OCI-M1 (cell line): ENCODE measurements around the gene PROZ.

Experiments
- DNase-seq: peaks from one replicate; lab custom pipeline; 2025; lab: John Stamatoyannopoulos, UW

Gene PROZ

GRCh38 chr13:113207890-113208420, 49.5 kb downstream of the PROZ start:
- DNase-seq: peak; percentile 60

GRCh38 chr13:113208421-113209335, 50.2 kb downstream of the PROZ start, which contains the start of gene PCID2:
TSS of gene PCID2 (minus strand) at chr13:113208669. CDS start at chr13:113208634, 35 bp downstream.
- DNase-seq: peak; percentile 93

GRCh38 chr13:113209336-113209758, 50.9 kb downstream of the PROZ start, which contains the start of gene CUL4A:
TSS of gene CUL4A (plus strand) at chr13:113209613. CDS start at chr13:113209628, 15 bp downstream.
- DNase-seq: peak; percentile 71

DNA sequence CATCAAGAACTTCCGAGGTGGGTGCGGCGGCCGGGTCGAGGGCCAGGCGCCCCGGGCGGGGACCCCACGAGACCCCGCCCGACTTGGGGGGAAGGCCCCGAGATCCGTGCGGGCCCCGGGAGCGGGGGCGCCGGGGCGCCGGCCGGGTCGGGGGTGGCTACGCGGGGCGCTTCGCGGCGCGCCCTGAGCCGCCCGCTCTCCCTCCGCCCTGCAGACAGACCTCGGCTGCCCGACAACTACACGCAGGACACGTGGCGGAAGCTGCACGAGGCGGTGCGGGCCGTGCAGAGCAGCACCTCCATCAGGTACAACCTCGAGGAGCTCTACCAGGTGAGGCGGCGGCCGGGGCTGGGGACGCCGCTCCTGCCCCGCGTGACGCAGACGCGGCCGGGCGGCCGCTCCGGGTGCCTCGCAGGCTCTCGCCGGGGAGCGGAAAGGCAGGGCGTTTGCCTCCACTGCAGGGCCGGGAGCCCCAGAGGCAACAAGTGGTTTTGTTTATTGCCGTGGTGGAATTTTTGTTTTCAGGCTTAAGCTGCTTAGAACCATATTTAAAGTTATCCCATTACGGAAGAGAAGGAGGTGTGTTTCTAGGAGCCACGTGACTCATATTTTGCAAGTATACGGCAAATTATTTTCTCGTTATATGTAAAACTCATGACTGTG, 51.4 kb downstream of the PROZ start:
- DNase-seq: peak; percentile 75

DNA sequence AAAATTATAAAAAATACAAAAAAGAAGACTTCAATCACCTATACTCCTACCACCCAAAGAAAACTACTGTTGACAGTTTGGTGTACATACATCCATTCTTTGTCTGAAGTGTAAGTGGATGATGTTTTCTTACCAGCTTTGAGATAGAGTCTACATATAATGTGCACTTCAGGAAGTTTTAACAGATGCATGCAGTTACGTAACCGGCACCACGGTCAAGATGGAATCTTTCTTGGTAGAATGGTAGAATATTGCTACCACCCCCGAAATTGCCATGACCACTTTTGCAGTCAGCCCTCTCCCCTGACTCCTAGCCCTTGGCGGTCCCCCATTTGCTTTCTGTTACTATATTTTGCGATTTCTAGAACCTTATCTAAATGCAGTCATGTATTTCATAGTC, 52.4 kb downstream of the PROZ start:
- peak; percentile 25 for DNase-seq

GRCh38 chr13:113211774-113212173, 53.3 kb downstream of the PROZ start:
- peak; percentile 39 for DNase-seq

GRCh38 chr13:113216254-113217048, 58.0 kb downstream of the PROZ start:
- DNase-seq: peak; percentile 56

GRCh38 chr13:113218586-113218985, 60.1 kb downstream of the PROZ start:
- no peak for DNase-seq

DNA sequence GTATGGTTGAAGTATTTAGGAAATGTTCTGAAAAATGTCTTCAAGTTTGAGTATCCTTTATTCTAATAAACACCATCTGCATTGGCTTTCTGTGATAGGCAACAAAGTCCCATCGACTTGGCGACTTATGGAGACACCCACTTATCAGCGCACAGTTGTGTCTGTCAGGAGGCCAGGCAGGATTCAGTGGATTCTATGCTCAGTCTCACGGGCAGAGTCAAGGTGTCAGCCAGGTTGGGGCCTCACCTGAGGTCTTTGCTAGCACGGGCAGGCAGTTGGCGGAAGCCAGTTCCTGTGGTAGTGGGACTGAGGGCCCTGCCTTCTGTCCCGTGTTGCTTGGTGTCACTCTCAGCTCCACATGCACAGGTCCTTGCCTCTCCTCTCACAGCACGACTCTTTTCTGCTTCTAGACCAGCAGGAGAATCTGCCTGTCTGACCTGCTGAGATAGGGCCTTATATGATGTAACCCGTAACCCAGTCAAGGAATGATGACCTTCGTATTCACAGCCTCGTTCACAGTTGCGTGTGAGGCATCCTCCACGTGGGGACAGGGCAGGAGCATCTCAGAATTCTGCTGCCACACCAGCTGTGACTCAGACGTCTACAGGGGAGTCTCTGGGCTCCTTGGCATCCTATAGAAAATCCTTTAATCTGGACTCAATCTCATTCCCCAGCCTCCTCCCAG, 61.0 kb downstream of the PROZ start:
- no peak for DNase-seq

DNA sequence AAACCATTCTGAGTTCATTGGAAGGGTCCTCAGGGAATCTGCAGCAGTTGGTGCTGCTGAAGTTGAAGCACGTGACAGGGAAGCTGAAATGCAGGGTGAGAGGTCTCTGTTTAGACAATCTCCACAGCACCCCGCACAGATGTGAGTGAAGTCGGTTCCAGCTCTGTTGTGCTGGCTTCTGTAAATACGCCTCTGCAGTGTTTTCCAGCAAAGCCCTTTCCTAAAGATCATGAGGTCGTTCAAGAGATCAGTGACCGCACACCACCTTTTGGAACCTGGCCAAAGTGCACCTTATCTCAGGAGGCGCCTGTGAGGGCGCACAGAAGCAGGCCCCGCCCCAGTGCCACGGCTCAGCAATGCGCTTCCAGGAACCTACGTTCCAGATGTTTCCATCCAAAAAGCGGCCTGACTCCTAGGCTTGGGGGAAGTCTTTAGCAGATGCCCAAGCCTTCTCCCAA, 61.7 kb downstream of the PROZ start:
- no peak for DNase-seq

- no peak for DNase-seq
Measured at GRCh38 chr13:113220877-113221276, 62.4 kb downstream of the PROZ start.
